HT-29 (cell line): ENCODE data around the gene PPIG. TPM values are rescaled to one million over a fixed set of nuclear protein-coding genes. Genes with fewer than 3 reads are reported as not detected.
"Not testable (repeated sequence)": the region's sequence is repeated elsewhere in the genome, so short reads cannot be mapped to it uniquely, and the experiment has no call there.

ENCODE experiments used
- DNase-seq: peaks from one replicate; pipeline ENCODE4 v3.0.0-alpha.2; 2015; ENCODE audit warnings: low spot score
- total RNA-seq: library from RNA; depleted of rRNA; stranded (reverse); fragments of >200 nt; shearing (Covaris generic); gene quantifications from 2 replicates; pipeline ENCODE4 v1.2.3, GENCODE V29; 2014

The PPIG gene
- total RNA-seq, 1 experiment from 2014 or later = 20.7 TPM

DNA sequence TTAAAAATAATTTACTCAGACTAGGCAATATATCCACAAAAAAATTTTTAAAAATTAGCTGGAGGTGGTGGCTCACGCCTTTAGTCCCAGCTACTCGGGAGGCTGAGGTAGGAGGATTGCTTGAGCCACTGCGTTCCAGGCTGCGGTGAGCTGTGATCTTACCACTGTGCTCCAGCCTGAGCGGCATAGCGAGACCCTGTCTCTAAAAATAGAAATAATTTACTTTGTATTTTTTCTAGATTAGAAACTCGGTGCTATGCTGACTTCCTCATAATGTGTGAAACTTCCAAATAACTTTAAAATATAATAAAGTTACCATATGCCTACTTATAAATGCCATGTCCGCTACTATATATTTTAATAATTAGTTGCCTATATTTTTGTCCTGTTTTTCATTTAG, 6.7 kb downstream of the PPIG start:
- no peak for DNase-seq

DNA sequence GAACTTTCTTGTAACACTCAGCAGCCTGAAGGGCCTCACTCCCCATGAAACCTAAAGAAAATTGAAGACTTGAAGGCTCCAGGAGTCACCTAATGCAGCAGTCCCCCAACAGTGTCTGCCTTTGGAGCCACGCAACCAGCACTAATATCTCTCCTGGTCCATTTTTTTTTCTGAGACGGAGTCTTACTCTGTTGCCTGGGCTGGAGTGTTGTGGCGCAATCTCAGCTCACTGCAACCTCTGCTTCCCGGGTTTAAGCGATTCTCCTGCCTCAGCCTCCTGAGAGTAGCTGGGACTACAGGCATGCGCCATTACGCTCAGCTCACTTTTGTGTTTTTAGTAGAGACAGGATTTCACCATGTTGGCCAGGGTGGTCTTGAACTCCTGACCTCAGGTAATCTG, 12.4 kb downstream of the PPIG start:
- DNase-seq = not testable (repeated sequence)

DNA sequence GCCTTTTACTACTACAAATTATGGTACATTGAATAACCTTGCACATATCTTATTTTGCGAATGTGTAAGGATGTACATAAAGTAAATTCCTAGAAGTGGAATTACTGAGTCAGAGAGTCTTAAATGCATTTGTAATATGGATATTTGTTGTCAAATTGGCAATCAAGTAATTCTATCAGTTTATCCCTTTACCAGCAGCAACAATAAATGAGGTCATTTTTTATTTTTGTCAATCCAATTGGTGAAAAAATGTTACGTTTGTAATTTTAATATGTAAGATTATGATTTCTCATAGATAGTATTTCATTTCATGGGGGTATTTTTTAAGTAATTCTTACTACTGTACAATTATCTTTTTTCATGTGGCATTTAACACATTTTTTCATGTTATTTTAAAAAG, 14.8 kb downstream of the PPIG start:
- no peak for DNase-seq

DNA sequence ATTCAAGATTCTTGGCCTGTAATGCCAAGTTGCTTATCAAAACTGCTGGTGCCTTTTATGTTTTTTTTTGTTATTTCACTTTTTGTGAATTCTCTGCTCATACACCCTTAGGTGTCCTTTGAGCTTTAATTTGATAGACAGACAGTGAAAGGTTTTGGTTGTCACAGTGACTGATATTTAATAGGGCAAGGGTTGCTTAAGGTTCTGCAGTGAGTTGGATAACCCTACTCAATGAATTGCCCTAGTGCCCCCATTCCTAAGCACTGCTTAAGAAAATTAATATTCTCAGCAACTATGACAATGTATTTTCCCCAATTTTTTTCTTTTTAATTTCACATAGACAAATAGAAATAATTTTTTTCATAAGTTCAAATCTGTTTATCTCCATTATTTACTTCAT, 15.4 kb downstream of the PPIG start:
- no peak for DNase-seq

DNA sequence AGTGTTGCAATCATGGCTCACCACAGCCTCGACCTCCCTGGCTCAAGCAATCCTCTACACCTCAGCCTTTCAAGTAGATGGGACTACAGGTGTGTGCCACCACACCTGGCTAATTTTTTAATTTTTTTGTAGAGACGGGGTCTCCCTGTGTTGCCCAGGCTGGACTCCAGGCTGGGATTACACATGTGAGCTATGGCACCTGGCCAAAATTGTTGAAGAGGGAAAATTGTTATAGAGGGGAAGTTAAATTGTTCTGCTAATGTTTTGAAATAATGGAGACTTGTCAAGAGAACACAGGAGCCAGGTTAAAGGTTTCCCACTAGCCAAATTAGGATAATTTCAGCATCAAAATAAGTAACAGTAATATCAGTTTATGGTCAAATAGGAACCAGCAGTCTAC, 25.1 kb downstream of the PPIG start:
- no peak for DNase-seq

DNA sequence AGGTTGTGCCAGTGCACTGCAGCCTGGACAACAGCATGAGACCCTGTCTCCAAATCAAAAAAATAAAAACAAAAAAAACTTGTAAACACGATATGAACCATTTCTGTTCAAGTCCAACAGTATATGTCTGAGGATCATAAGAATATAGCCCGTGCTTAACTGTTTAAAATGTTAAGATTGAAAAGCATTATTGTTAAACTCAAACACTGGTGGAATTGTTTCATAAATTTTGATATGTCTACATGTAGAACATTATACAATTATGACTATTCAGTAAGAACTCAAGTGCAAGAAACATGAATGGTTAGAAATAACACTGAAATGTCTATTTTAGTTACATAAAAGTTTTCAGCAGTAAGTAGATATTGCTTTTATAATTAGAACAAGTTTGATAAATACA, 29.7 kb downstream of the PPIG start:
- DNase-seq = no peak

DNA sequence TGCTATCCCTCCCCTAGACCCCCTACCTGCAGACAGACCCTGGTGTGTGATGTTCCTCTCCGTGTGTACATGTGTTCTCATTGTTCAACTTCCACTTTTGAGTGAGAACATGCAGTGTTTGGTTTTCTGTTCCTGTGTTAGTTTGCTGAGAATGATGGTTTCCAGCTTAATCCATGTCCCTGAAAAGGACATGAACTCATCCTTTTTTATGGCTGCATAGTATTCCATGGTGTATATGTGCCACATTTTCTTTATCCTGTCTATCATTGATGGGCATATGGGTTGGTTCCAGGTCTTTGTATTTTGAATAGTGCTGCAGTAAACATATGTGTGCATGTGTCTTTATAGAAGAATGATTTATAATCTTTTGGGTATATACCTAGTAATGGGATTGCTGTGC, 31.8 kb downstream of the PPIG start:
- not testable (repeated sequence) for DNase-seq

DNA sequence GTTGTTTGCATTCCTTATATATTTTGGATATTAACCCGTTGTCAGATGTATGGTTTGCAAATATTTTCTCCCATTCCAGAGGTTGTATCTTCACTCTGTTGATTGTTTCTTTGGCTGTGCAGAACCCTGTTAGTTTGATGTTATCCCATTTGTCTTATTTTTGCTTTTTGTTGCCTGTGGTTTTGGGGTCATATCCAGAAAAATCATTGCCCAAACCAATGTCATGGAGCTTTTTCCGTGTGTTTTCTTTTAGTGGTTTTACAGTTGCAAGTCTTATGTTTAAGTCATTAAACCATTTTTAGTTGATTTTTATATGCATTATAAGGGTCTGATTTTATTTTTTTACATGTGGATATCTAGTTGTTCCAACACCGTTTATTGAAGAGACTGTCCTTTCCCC, 35.8 kb downstream of the PPIG start:
- no peak for DNase-seq

DNA sequence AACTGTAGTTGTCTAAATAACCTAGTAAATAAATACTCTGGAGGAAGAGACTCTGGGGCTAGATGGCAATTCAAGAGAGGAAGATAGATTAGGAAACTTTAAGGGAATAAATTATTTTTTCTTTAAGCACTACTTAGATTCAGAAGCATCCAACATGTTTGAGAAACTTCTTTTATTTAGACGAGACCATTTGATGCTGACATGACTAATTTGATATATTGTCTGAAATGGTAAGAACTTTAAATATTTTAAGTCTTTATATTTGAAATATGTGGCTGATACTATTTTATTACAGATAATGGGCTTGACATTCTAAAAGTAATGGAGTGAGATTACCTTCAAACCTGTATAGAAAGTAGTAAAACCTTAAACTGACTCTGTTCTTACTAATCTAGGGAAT, 36.4 kb downstream of the PPIG start:
- DNase-seq = no peak

DNA sequence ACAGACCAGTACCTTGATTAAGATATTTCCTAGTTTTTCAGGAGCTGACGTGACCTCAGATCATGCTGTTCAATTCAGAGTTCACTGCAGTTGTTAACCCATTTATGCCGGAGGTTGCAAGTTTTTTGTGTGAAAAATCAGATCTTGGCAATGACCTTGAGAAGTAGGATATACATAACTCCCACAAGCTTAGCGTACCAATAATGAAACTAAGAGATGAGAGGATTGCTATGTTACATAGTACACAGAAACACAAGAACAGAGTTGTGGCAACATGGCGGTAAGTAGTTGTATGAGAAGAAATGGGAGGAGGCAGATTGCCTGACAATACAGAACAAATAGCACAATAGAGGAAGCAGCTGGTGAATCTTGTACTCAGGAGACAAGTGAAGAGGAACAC, 39.1 kb downstream of the PPIG start:
- DNase-seq = no peak

DNA sequence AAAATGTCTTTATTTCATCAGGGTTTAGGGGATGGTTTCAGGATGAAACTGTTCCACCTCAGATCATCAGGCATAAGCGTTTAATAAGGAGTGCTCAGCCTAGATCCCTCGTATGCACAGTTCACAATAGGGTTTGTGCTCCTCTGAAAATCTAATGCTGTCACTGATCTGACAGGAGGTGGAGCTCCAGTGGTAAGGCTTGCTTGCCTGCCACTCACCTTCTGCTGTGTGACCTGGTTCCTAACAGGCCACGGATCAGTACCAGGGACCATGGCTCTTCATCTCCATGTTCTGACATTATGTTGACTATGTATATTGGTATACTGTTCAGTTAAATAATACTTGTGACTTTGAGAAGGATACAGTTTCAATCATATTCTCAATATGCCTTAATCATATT, 41.6 kb downstream of the PPIG start:
- no peak for DNase-seq

DNA sequence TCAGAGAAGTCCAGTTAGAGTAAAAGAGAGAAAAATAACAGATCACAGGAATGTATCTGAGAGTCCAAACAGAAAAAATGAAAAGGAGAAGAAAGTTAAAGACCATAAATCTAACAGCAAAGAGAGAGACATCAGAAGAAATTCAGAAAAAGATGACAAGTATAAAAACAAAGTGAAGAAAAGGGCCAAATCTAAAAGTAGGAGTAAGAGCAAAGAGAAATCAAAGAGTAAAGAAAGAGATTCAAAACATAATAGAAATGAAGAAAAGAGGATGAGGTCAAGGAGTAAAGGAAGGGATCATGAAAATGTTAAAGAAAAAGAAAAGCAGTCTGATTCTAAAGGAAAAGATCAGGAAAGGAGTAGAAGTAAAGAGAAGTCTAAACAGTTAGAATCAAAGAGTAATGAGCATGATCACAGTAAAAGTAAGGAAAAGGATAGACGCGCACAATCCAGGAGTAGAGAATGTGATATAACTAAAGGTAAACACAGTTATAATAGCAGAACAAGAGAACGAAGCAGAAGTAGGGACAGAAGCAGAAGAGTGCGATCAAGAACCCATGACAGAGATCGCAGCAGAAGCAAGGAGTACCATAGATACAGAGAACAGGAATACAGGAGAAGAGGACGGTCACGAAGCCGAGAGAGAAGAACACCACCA, 52.4 kb downstream of the PPIG start:
- no peak for DNase-seq

DNA sequence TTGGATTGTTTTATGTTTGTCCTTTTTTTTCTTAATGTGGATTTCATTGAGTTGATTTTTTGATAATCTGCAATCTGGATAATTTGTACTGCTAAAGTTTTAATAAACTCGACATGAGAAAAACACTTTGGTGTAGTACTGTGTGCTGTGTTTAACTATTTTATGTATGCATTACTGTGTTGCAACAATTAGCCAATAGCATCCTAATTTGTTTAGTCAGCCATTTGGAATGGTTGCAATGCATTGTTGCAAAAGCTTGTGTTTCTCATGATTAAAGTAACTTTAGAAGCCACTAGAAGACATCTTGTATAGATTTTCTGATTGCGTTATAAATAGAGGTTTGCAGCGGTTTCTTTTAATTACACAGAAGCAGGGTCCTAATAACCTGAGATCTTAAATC, 53.5 kb downstream of the PPIG start:
- DNase-seq = no peak

DNA sequence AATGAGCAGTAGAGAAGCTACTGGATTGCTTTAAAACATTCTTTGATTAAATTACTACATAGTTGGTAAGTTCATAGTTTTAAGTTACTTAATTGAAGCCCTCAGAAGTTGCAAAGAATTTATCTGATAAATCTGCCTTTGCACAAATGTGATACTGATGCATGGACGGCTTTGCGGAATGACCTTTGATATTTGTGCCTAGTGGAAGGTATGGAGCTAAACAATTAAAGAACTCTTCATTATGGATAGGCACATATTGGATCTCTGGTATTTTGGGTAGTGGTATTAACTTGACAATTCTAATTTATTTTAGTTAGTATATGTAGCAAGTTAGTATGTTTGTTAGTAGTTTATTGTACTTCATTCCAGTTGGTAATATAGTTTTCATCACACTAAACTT, 56.0 kb downstream of the PPIG start:
- DNase-seq = no peak

DNA sequence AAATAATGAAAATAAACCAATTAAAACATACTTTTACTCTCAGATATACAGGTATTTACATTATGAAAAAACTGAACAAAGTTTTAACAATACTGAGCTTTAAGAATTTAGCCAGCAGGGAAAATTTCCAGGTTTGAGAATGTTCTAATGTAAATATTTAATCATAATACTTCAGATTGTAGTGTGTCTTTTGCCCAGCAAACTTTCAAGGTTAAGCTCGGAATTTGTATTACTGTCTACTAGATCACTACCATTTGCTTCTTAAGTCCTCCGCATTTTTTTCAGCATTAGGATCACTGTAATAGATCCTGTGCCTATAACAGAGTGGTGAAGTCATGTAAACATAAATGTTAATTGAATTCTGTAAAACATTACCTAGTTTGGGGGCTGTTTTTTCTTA, 57.3 kb downstream of the PPIG start:
- no peak for DNase-seq

DNA sequence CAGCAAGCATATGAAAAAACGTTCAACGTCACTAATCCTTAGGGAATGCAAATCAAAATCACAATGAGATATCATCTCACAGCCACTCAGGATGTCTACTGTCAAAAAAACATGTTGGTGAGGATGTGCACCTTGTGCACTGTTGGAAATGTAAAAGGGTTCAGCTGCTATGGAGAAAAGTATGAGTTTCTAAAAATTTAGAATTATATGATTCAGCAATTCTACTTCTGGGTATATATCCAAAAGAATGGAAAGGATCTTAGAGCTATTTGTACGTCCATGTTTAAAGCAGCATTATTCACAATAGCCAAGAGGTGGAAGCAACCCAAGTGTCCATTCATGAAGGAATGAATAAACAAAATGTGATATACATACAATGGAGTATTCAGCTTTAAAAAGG, 60.0 kb downstream of the PPIG start:
- no peak for DNase-seq

DNA sequence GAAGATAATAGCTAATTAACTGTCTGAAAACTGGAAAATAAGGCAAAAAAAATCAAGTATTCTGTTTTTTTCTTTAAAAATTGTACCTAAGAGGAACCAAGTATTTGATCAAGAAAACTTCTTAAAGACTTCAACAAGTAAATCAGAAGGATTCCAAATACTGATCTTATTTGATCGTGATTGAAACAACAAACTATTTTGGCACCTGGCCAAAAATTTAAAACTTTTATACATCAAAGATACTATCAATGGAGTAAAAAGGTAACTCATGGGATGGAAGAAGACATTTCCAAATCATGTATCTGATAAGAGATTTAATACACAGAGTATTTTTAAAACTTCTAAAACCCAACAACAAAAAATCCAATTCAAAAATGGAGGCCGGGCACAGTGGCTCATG, 63.3 kb downstream of the PPIG start:
- DNase-seq = no peak

DNA sequence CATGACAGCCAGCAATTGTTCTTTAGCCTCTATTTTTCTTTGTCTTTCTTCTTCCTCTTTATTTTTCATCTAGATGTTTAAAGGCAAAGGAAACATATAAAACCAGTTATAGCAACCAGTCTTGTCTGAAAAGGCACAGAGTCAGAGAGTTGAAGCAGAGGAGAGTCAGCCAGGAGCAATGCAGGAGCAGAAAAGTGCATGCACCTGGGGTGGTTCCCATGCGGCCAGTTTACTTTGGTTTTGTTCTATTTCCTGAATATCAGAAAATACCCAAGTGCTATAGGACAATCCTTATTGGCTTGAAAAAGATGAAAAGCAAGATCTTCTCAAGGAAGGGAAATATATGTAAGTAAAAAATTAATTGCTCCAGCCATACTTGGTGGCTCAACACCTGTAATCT, 65.1 kb downstream of the PPIG start:
- DNase-seq = no peak

DNA sequence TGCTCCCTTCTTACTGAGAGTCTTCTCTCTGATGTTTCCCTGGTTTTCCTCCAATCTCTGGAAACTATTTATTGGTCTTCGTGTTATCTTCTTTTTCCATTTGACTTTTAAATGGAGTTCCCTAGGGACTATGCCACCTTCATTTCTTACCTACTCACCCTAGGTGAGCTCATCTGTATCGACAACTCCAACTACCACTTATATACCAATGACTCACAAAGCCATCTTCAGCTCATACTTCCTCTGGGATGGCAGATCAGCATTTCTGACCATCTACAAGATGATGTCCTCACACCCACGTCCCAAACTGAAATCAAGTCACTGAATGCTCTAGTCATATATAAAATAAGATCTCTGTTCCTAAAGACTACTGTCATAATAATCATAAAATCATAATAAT, 69.5 kb downstream of the PPIG start:
- DNase-seq = no peak

DNA sequence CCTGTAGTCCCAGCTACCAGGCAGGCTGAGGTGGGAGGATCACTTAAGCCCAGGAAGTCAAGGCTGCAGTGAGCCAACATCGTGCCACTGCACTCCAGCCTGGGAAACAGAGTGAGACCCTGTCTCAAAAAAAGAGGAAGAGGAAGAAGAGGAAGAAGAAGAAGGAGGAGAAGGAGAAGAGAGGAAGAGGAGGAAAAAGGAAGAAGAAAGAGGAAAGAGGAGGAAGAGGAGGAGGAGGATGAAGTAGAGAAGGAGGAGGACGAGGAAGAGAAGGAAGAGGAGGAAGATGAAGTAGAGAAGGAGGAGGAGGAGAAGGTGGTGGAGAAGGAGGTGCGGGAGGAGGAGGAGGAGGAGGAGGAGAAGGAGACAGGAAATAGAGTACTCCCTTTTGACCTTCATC, 72.0 kb downstream of the PPIG start:
- no peak for DNase-seq

DNA sequence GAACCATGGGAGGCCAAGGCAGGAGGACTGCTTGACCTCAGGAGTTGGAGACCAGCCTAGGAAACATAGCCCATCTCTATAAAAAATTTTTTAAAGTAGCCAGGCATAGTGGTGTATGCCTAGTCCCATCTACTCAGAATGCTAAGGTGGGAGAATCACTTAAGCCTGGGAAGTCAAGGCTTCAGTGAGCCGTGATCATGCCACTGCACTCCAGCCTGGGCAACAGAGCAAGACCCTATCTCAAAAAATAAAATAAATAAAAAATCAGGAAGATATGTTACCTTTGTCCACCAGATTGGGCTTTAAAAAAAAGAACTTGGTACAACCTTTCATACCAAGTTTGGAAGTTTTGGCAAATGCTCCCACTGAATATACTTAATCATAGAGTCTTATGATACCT, 74.7 kb downstream of the PPIG start:
- no peak for DNase-seq

DNA sequence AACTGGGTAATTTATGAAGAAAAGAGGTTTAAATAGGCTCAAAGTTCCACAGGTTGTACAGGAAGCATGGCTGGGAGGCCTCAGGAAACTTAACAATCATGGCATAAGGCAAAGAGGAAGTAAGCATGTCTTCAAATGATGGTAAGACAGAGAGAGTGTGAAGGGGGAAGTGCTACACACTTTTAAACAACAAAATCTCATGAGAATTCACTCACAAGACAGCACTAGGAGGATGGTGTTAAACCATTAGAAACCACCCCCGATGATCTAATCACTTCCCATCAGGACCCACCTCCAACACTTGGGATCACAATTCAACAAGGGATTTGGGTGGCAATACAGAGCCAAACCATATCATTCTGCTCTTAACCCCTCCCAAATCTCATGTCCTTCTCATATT, 75.2 kb downstream of the PPIG start:
- no peak for DNase-seq

DNA sequence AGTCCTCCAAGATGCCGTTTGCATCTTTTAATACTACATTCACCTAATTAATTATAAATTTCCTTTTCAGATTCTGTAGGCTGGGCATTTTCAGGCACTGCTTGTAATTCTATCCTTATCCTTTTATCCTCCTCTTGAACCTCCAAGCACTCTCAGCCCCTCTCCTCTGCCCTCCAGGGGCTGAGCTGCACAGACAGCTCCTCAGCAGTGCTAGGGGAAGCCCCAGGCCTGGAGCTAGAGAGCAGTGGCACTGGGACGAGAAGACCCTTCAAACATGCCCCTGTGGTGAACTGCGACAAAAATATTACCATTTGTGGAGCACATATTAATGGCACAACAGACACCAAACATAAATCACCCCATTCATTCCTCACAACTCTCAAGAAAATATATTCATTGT, 77.1 kb downstream of the PPIG start:
- no peak for DNase-seq

DNA sequence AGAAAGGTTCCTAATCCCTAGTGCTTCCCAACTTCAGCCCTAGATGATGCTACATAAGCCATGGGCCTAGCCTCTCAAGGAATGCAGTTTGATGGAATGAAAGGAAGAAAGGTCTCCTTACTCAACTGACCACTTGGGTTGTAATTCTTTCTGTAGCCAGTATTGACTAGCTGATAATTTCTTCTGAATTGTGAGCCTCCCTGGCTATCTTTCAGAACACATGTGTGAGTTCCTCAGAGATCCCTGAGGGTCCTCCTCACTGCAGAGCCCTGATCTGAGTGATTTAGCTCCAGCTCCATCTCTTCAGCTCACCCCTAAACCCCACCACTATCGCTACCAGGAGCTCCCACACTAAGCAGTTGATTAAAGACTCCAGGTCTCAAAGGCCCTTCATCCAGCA, 78.6 kb downstream of the PPIG start:
- DNase-seq = no peak

DNA sequence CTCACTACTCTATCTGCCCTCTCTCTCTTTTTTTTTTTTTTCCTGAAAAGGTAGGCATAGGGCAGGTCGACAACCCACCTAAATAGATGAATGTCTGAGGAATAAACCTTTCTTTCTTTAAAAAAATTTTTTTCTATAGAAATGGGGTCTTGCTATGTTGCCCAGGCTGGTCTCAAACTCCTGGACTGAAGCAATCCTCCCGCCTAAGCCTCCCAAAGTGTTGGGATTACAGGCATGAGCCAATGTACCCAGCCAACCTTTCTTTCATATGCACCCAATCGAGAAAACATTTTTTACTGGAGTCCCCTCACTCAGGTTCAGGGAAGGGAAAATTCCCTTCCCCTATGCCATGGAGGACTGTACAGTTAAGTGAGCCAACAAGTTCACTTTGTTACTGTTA, 79.1 kb downstream of the PPIG start:
- DNase-seq = no peak
